OCI-LY7 (cell line): ENCODE data around the gene WDR41.

Experiments used
- EZH2phosphoT487 ChIP-seq: fragments of 200-600 bp; sonication (generic); IDR thresholded peaks from 2 replicates; pipeline ENCODE4 v1.6.1; 2018; ENCODE audit warnings: low read depth, borderline replicate concordance, mild to moderate bottlenecking, mixed run types, antibody characterized with exemption, low read length, moderate library complexity, mixed read lengths
- TF ChIP-seq, protein P1 (sequence below): fragments of 200-600 bp; sonication (generic); conservative IDR thresholded peaks from 2 replicates; pipeline ENCODE4 v1.5.1; 2014; ENCODE audit warnings: mild to moderate bottlenecking, antibody characterized with exemption, low read length, moderate library complexity, mixed read lengths

DNA sequence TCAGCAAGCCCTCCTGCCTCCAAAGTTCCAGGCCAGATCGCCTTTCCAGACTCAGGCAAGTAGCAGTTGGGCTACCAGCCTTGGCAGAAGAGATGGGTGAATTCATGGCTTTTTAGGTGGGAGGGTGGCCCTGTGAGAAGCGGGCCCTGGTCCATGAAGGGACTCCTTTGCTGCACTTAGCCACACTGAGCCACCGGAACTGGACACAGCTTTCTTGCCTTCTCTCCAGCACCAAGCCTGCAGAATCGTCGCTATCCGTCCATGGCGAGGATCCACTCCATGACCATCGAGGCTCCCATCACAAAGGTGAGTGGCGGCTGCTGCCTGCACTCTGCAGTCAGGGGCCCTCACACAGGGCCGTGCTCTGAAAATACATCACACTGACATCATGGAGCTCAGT lies 85.0 kb downstream of the WDR41 start:
- TF ChIP-seq, protein P1, sequence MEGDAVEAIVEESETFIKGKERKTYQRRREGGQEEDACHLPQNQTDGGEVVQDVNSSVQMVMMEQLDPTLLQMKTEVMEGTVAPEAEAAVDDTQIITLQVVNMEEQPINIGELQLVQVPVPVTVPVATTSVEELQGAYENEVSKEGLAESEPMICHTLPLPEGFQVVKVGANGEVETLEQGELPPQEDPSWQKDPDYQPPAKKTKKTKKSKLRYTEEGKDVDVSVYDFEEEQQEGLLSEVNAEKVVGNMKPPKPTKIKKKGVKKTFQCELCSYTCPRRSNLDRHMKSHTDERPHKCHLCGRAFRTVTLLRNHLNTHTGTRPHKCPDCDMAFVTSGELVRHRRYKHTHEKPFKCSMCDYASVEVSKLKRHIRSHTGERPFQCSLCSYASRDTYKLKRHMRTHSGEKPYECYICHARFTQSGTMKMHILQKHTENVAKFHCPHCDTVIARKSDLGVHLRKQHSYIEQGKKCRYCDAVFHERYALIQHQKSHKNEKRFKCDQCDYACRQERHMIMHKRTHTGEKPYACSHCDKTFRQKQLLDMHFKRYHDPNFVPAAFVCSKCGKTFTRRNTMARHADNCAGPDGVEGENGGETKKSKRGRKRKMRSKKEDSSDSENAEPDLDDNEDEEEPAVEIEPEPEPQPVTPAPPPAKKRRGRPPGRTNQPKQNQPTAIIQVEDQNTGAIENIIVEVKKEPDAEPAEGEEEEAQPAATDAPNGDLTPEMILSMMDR, result no peak
- TF ChIP-seq EZH2phosphoT487, result no peak
